Activated naive CD4-positive, alpha-beta T cell treated with anti-CD3 and anti-CD28 coated beads, Interleukin-2, amount 10 ng/mL, durations not matched to agents 7 days and 5 days (primary cell): ENCODE results near the gene VAC14.
"Not testable (repeated sequence)": the region's sequence is repeated elsewhere in the genome, so short reads cannot be mapped to it uniquely, and the experiment has no call there.

ENCODE experiments used
- CTCF ChIA-PET: fragments of 350-600 bp; sonication (Branson Sonifier 250); formaldehyde crosslinking; loops from one replicate; lab custom pipeline; 2021; ENCODE audit warnings: antibody characterized with exemption; lab: Charles Lee
- DNase-seq: peaks from one replicate; pipeline ENCODE4 v3.0.0-alpha.2; 2020
- H3K27ac Mint-ChIP-seq: one replicate; pipeline ENCODE4 v1.8.0; 2021; ENCODE audit warnings: mild to moderate bottlenecking, moderate library complexity, mixed read lengths
- H3K27me3 Mint-ChIP-seq: one replicate; pipeline ENCODE4 v1.8.0; 2021; ENCODE audit warnings: mild to moderate bottlenecking, mixed read lengths
- H3K36me3 Mint-ChIP-seq: one replicate; pipeline ENCODE4 v1.8.0; 2021; ENCODE audit warnings: mixed read lengths
- H3K4me1 Mint-ChIP-seq: one replicate; pipeline ENCODE4 v1.8.0; 2021; ENCODE audit warnings: mixed read lengths
- H3K4me3 Mint-ChIP-seq: one replicate; pipeline ENCODE4 v1.8.0; 2021; ENCODE audit warnings: mild to moderate bottlenecking, moderate library complexity, mixed read lengths
- H3K9me3 Mint-ChIP-seq: one replicate; pipeline ENCODE4 v1.8.0; 2021; ENCODE audit warnings: mixed read lengths

VAC14 gene

GRCh38 chr16:70749681-70750601, 51.0 kb downstream of the VAC14 start:
- Mint-ChIP-seq H3K27ac (peak overlapping the region; percentile 90), H3K36me3 (peaks cover 33% of the 10 kb centered on the region), H3K4me3 (no peak overlapping the region), H3K9me3 (no peaks in the 10 kb centered on the region), H3K4me1 (peaks cover 74% of the 10 kb centered on the region), H3K27me3 (no peaks in the 10 kb centered on the region)
- DNase-seq: peak; percentile 34
- CTCF ChIA-PET: interaction anchor here (0.7 to 4.1 kb wide), 6 partner anchors 11 to 57 kb away, joined by 3 to 24 read pairs (median 4); no protein-coding TSS in a partner anchor

DNA sequence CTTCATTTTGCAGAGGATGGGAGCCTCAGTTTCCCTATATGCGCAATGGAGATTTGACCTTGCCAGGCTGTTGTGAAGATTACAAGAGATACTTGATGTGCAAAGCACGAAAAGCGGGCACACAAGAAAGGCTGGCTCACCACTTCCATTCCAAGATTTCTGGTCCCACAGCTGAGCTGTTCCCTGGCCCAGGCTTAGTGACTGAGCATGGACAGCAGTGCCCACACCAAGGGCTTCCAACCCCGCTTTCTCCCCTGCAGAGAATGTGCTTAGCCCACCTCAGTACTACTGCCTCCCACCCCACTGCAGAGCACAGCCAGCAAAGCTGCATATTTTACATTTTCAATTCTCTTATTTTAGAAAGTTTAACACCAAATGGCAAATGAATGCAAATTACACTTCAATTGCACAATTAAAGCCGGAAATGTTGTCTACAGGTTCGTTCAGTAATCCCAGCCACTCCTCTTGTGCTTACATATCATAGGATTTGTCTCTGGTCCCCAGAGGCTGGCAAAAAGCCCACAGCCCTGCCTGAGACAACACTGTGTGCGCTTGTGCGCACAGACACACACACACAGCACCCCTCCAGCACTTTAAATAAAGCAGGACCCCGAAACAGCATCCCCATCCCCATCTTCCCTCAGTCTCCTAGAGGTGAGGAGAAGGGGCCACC, 51.8 kb downstream of the VAC14 start:
- H3K4me1 Mint-ChIP-seq: peaks cover 76% of the 10 kb centered on the region
- H3K9me3 Mint-ChIP-seq: no peaks in the 10 kb centered on the region
- peaks cover 36% of the 10 kb centered on the region for H3K36me3 Mint-ChIP-seq
- H3K27me3 Mint-ChIP-seq: no peaks in the 10 kb centered on the region
- peak overlapping the region; percentile 98 for H3K27ac Mint-ChIP-seq
- DNase-seq: no peak
- no peak overlapping the region for H3K4me3 Mint-ChIP-seq
- CTCF ChIA-PET: interaction anchor here (1.3 to 4.1 kb wide), 4 partner anchors 10 to 23 kb away, joined by 3 to 24 read pairs (median 10); no protein-coding TSS in a partner anchor

GRCh38 chr16:70747703-70748631, 53.0 kb downstream of the VAC14 start:
- Mint-ChIP-seq H3K4me3 (no peak overlapping the region), H3K9me3 (peaks cover 3% of the 10 kb centered on the region), H3K27me3 (no peaks in the 10 kb centered on the region), H3K4me1 (peaks cover 87% of the 10 kb centered on the region), H3K27ac (peak overlapping the region; percentile 98), H3K36me3 (peaks cover 47% of the 10 kb centered on the region)
- CTCF ChIA-PET: interaction anchor here (1.3 to 4.1 kb wide), 2 partner anchors 9 to 24 kb away, joined by 7 to 24 read pairs; no protein-coding TSS in a partner anchor
- no peak for DNase-seq

DNA sequence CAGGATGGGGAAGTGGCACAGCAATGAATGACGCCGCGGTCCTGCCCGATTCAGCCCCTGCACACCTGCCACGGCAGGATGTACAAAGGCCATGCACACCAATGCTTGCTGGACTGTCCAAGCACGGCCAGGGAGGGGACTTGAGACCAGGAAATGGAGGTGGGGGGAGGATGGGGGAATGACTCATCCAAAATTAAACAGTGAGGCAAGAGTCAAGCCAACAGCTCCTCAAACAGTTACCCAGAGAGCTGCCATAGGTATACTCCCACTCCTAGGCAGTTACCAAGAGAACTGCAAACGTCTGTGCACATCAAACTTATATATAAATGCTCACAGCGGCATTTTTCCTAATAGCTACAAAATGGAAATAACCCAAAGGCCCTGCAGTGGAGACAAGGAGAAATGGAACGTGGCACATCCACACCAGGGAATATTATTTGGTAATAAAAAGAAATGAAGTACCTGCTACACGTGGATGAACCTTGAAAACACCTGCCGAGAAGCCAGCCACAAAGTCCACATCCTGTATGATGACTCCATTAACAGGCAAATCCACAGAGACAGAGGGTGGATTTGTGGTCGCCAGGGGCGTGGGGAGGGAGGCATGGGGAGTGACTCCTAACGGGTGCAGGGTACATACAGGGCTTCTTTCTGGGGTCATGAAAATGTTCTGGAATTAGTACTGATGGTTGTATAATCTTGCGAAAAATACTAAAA, 54.1 kb downstream of the VAC14 start:
- no peaks in the 10 kb centered on the region for H3K27me3 Mint-ChIP-seq

DNA sequence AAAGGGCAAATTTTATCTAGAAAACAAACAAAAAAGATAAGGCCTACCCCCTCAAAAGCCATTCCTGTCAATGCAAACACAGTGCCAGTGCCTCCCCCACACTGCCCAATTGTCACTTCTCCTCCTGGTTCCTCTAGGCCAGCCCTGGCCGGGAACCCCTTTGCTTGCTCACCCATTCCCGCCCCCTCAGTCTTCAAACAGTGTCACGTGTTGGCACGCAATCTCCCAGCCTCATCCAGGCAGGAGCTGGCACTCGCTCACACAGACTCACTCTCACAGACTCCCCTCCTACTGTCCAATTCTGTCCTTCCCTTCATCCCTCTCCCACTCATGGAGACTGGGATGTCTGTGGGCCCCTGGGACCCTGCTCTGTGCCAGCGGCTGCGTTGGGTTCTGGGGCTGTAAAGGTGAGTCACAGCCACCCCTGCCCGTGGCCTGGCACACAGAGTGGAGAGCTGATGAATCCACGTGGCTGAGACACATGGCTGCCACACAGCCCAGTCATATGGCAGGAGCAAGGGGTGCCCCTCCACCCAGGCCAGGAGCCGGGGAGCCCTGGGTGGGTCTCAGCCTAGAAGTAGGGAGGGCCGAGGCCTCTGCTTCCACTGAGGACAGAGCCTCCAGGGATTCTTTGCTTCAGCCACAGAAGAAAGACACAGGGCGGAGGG, 54.8 kb downstream of the VAC14 start:
- Mint-ChIP-seq H3K27ac (peak overlapping the region; percentile 98), H3K36me3 (peaks cover 55% of the 10 kb centered on the region), H3K27me3 (no peaks in the 10 kb centered on the region), H3K4me1 (peaks cover 90% of the 10 kb centered on the region), H3K4me3 (peak overlapping the region; percentile 45), H3K9me3 (peaks cover 6% of the 10 kb centered on the region)
- CTCF ChIA-PET: interaction anchor here (1.4 to 2.1 kb wide), 2 partner anchors 9 to 25 kb away, joined by 5 to 11 read pairs; no protein-coding TSS in a partner anchor
- no peak for DNase-seq

More for the DNA sequence above, 54.1 kb downstream of the VAC14 start:
- H3K9me3 Mint-ChIP-seq: peaks cover 6% of the 10 kb centered on the region
- peak; percentile 88 for DNase-seq
- CTCF ChIA-PET: interaction anchor here (1.4 to 2.1 kb wide), 2 partner anchors 9 to 24 kb away, joined by 5 to 11 read pairs; no protein-coding TSS in a partner anchor
- H3K36me3 Mint-ChIP-seq: peaks cover 52% of the 10 kb centered on the region
- peaks cover 90% of the 10 kb centered on the region for H3K4me1 Mint-ChIP-seq
- peak overlapping the region; percentile 45 for H3K4me3 Mint-ChIP-seq
- peak overlapping the region; percentile 98 for H3K27ac Mint-ChIP-seq

DNA sequence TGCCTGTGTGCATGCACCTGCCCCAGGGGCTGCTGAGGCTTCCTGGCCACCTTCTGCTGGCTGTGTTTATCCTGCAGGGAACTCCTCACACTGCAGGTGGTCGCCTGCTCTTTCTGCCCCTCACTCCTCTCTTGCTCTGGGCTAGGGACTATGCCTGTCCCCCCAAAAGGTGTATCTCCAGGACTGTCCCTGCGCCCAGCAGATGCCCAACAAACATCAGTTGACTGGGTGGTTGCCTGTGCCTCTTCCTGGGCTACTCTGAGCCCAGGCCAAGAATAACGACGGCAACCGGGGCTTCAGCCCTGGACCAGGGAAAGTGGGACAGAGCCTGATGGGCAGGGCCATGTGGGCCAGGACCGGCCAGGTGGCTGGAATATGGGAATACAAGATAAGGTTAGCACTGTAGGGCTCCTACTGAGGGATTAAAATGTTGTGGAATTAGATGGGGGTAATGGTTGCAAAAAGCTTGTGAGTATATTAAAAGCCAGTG, 55.4 kb downstream of the VAC14 start:
- H3K9me3 Mint-ChIP-seq: peaks cover 6% of the 10 kb centered on the region
- H3K36me3 Mint-ChIP-seq: peaks cover 58% of the 10 kb centered on the region
- no peak for DNase-seq
- CTCF ChIA-PET: interaction anchor here (1.4 to 2.1 kb wide), 2 partner anchors 8 to 25 kb away, joined by 5 to 11 read pairs; no protein-coding TSS in a partner anchor
- peak overlapping the region; percentile 98 for H3K27ac Mint-ChIP-seq
- peaks cover 90% of the 10 kb centered on the region for H3K4me1 Mint-ChIP-seq
- no peak overlapping the region for H3K4me3 Mint-ChIP-seq
- no peaks in the 10 kb centered on the region for H3K27me3 Mint-ChIP-seq

DNA sequence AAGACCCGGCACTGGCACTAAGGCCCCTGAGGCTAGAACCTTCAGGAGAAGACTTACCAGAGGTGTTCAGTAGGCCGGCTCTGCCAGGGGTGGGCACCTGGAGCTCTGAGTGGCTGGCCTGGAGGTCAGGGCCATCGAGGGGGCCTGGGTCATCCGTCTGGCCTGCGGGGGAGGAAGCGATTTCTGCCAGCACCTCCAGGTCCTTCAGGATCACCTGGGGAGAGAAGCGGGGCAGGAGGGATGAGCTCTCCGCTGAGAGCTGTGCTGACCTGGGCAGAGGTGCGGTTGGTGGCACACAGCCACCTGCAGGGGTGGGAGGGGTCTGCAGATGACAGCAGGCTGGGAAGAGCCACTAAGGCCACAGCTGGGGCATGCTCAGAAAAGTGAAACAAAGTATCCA, 56.6 kb downstream of the VAC14 start:
- Mint-ChIP-seq H3K4me3 (no peak overlapping the region), H3K27me3 (no peaks in the 10 kb centered on the region), H3K9me3 (peaks cover 6% of the 10 kb centered on the region), H3K4me1 (peaks cover 93% of the 10 kb centered on the region), H3K36me3 (peaks cover 55% of the 10 kb centered on the region), H3K27ac (peak overlapping the region; percentile 62)
- CTCF ChIA-PET: no interaction called here
- no peak for DNase-seq

GRCh38 chr16:70743791-70744190, 57.2 kb downstream of the VAC14 start:
- Mint-ChIP-seq H3K27ac (peak overlapping the region; percentile 62), H3K36me3 (peaks cover 56% of the 10 kb centered on the region), H3K9me3 (peaks cover 6% of the 10 kb centered on the region), H3K27me3 (no peaks in the 10 kb centered on the region), H3K4me3 (no peak overlapping the region), H3K4me1 (peaks cover 93% of the 10 kb centered on the region)
- no peak for DNase-seq
- CTCF ChIA-PET: no interaction called here

DNA sequence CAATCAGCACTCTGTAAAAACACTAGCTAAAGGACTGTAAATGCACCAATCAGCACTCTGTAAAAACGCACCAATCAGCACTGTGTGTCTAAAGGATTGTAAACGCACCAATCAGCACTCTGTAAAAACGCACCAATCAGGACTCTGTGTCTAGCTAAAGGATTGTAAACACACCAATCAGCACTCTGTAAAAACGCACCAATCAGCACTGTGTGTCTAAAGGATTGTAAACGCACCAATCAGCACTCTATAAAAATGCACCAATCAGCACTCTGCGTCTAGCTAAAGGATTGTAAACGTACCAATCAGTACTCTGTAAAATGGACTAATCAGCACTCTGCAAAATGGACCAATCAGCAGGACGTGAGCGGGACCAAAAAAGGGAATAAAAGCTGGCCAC, 58.0 kb downstream of the VAC14 start:
- peaks cover 93% of the 10 kb centered on the region for H3K4me1 Mint-ChIP-seq
- DNase-seq, CTCF ChIA-PET, H3K9me3 Mint-ChIP-seq, H3K27me3 Mint-ChIP-seq, H3K4me3 Mint-ChIP-seq: not testable (repeated sequence)
- H3K36me3 Mint-ChIP-seq: peaks cover 58% of the 10 kb centered on the region
- peak overlapping the region; percentile 49 for H3K27ac Mint-ChIP-seq

DNA sequence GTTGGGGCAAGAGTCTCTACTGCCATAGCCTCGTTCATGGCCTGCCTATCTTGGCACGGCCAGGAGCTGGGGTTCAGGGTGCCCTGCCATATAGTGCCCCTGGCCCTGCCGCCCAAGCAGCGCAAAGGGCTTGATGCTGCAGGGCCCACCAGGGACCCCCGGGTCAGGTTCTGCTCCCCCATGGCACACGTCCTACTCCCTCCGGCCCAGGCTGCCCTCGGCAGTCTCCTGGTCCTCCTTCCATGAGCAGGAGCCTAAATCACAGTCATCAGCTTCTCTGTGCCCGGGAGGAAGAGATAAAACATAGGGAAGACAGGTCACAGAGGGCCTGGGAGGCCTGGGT, 59.2 kb downstream of the VAC14 start:
- CTCF ChIA-PET: no interaction called here
- Mint-ChIP-seq H3K9me3 (peaks cover 6% of the 10 kb centered on the region), H3K36me3 (peaks cover 54% of the 10 kb centered on the region), H3K27me3 (no peaks in the 10 kb centered on the region), H3K4me3 (no peak overlapping the region), H3K4me1 (peaks cover 93% of the 10 kb centered on the region), H3K27ac (peak overlapping the region; percentile 100)
- no peak for DNase-seq

- no peak overlapping the region for H3K4me3 Mint-ChIP-seq
- peak overlapping the region; percentile 100 for H3K27ac Mint-ChIP-seq
- CTCF ChIA-PET: no interaction called here
- peaks cover 6% of the 10 kb centered on the region for H3K9me3 Mint-ChIP-seq
- peaks cover 51% of the 10 kb centered on the region for H3K36me3 Mint-ChIP-seq
- H3K27me3 Mint-ChIP-seq: no peaks in the 10 kb centered on the region
- H3K4me1 Mint-ChIP-seq: peaks cover 93% of the 10 kb centered on the region
- peak; percentile 59 for DNase-seq
Measured at GRCh38 chr16:70740914-70741782, 59.8 kb downstream of the VAC14 start.
